DND-41 (cell line): ENCODE results near the gene JARID2.

Experiments
- ATAC-seq: fragments of 200-7000 bp; cut with Tn5 transposase; 3 replicates; pipeline ENCODE4 v1.9.1; 2021; ENCODE audit warnings: low read depth; ENCODE audit not compliant: insufficient read depth
- DNase-seq: peaks from one replicate; pipeline ENCODE4 v3.0.0-alpha.2; 2020
- H2AFZ ChIP-seq: 2 replicates; pipeline ENCODE4 v1.6.0; 2012; ENCODE audit warnings: low read depth, low read length
- H3K27ac ChIP-seq: 2 replicates; pipeline ENCODE4 v1.5.1; 2012; ENCODE audit warnings: low read length, inconsistent platforms
- H3K27me3 ChIP-seq: fragments of 200-600 bp; sonication (generic); 2 replicates; pipeline ENCODE4 v1.6.0; 2012; ENCODE audit warnings: low read length, mild to moderate bottlenecking, inconsistent platforms; ENCODE audit not compliant: insufficient read depth, poor library complexity
- H3K36me3 ChIP-seq: 2 replicates; pipeline ENCODE4 v1.5.1; 2012; ENCODE audit warnings: low read length, inconsistent platforms; ENCODE audit not compliant: insufficient read depth
- H3K4me1 ChIP-seq: 2 replicates; pipeline ENCODE4 v1.5.1; 2012; ENCODE audit warnings: mild to moderate bottlenecking, low read length; ENCODE audit not compliant: insufficient read depth
- H3K4me2 ChIP-seq: 2 replicates; pipeline ENCODE4 v1.6.0; 2012; ENCODE audit warnings: mild to moderate bottlenecking, moderate library complexity, low read length, inconsistent platforms; ENCODE audit not compliant: insufficient read depth
- H3K4me3 ChIP-seq, 2 experiments: fragments of 200-600 bp in 1 of 2; shearing (Covaris generic) in 1 of 2; 2 replicates each; pipeline ENCODE4 v1.5.1; 2012 to 2016; ENCODE audit warnings: inconsistent platforms in 2 of 2, low read length in 2 of 2, mild to moderate bottlenecking in 2 of 2, low read depth in 1 of 2, moderate library complexity in 1 of 2
- H3K79me2 ChIP-seq: 2 replicates; pipeline ENCODE4 v1.6.0; 2012; ENCODE audit warnings: low read length, inconsistent platforms; ENCODE audit not compliant: insufficient read depth
- H3K9ac ChIP-seq: 2 replicates; pipeline ENCODE4 v1.6.0; 2012; ENCODE audit warnings: low read depth, mild to moderate bottlenecking, inconsistent platforms, low read length, moderate library complexity
- H3K9me3 ChIP-seq: 2 replicates; pipeline ENCODE4 v1.5.1; 2012; ENCODE audit warnings: low read length, moderate library complexity, mild to moderate bottlenecking, inconsistent platforms; ENCODE audit not compliant: insufficient read depth, severe bottlenecking
- H4K20me1 ChIP-seq: 2 replicates; pipeline ENCODE4 v1.6.0; 2012; ENCODE audit warnings: low read length; ENCODE audit not compliant: insufficient read depth
- EZH2 ChIP-seq: IDR thresholded peaks from 3 replicates; pipeline ENCODE4 v1.6.1; 2012; ENCODE audit warnings: borderline replicate concordance, low read depth, mild to moderate bottlenecking, moderate library complexity, low read length, inconsistent platforms; ENCODE audit not compliant: severe bottlenecking
- TF ChIP-seq, protein P1 (sequence below): IDR thresholded peaks from 2 replicates; pipeline ENCODE4 v1.5.1; 2012; ENCODE audit warnings: borderline replicate concordance, low read length, moderate library complexity, mild to moderate bottlenecking; ENCODE audit not compliant: poor library complexity, severe bottlenecking; ENCODE audit errors: extremely low read depth

JARID2 gene

DNA sequence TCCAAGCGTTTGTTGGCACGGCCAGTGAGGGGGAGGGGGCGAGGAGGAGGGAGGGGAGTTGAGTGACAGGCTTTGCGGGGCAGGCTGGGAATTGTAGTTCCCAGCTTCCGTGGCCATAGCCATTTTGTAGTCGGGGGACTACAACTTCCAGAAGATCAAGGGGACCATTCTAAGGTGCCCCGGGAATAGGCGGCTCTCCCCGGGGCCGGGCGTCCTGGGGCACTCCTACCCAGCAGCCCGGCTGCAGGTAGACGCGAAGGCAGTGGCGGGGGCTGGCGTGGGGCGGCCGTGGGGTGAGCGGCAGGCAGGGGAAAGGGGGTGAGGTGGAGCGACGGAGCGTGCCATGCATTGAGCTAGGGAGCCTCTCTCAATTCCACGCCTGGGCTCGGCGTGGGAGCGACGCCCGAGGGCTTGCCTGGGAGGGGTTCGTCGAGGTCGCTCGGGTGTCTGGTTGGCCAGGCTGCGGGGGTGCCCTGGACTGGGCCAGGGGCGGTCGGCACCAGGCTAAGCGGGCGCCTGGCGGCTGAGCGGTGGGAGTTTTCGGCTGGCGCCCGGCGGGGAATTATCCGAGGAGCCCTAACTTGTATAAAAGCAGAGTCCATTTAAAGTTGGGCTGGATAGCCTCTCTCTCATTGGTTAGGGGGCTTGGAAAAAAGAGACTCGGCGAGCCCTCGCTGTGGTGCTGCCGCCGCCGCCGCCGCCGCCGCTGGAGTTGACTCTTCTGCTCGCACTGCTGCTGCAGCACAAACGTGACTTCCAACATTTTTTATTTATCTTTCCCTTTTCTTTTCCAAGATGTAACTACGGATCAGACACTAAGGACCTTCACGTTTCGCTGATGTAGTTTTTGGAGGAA, at the start of gene JARID2:
TSS of gene JARID2 (plus strand) at position 709 of the 856 bp plus-strand sequence. CDS start 471 bp downstream, outside the sequence.
- Histone ChIP-seq H3K9me3 (no peaks in the 10 kb centered on the region), H4K20me1 (peaks cover 4% of the 10 kb centered on the region; the same call in 1 of the 2 replicates), H3K4me2 (peak within 1 kb of the TSS; percentile 68), H3K9ac (peak within 1 kb of the TSS; percentile 82), H3K36me3 (no peaks in the 10 kb centered on the region), H3K27me3 (no peaks in the 10 kb centered on the region), H3K4me3 (peak within 1 kb of the TSS; percentile 72 to 74), H3K4me1 (peaks cover 27% of the 10 kb centered on the region), H3K79me2 (peaks cover 40% of the 10 kb centered on the region), H3K27ac (peak within 1 kb of the TSS; percentile 91), H2AFZ (peak within 1 kb of the TSS; percentile 74)
- TF ChIP-seq EZH2, result peak; percentile 63
- TF ChIP-seq, protein P1, sequence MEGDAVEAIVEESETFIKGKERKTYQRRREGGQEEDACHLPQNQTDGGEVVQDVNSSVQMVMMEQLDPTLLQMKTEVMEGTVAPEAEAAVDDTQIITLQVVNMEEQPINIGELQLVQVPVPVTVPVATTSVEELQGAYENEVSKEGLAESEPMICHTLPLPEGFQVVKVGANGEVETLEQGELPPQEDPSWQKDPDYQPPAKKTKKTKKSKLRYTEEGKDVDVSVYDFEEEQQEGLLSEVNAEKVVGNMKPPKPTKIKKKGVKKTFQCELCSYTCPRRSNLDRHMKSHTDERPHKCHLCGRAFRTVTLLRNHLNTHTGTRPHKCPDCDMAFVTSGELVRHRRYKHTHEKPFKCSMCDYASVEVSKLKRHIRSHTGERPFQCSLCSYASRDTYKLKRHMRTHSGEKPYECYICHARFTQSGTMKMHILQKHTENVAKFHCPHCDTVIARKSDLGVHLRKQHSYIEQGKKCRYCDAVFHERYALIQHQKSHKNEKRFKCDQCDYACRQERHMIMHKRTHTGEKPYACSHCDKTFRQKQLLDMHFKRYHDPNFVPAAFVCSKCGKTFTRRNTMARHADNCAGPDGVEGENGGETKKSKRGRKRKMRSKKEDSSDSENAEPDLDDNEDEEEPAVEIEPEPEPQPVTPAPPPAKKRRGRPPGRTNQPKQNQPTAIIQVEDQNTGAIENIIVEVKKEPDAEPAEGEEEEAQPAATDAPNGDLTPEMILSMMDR, result no peak
- peak; percentile 95 for DNase-seq
- ATAC-seq, result peak; percentile 64

DNA sequence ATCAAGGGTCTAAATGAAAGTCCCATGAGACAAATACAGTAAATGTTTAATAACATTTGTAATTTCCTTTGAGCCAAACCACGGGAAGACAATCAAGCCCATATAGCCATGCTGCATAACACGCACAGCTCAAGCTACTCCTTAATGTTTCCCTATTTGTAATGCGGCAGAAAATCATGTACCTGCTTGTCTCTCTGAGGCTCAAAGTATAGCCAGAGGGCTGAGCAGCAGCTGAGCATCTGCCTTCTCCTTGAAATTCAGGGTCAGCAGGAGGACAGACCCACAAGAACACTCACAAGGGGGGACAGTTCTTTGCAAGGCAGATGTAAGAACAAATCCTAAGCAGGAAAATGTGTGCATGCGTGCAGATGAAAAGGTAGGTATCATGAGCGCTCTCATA, 45.8 kb upstream of the JARID2 start:
- TF ChIP-seq EZH2, result no peak
- TF ChIP-seq, protein P1, result no peak
- no peak for DNase-seq
- Histone ChIP-seq H3K4me1 (no peaks in the 10 kb centered on the region), H3K4me2 (no peak overlapping the region), H3K4me3 (no peak overlapping the region), H4K20me1 (no peaks in the 10 kb centered on the region), H3K79me2 (no peaks in the 10 kb centered on the region), H3K9ac (no peak overlapping the region), H2AFZ (no peak overlapping the region), H3K27ac (no peak overlapping the region), H3K9me3 (no peaks in the 10 kb centered on the region), H3K36me3 (no peaks in the 10 kb centered on the region), H3K27me3 (no peaks in the 10 kb centered on the region)
- no peak for ATAC-seq

- no peak for DNase-seq
- H3K27ac ChIP-seq, result no peak overlapping the region
- H3K79me2 ChIP-seq, result no peaks in the 10 kb centered on the region
- ATAC-seq, result no peak
- TF ChIP-seq EZH2, result no peak
- TF ChIP-seq, protein P1, result no peak
- no peak overlapping the region for H3K4me2 ChIP-seq
- no peak overlapping the region for H3K9ac ChIP-seq
- no peak overlapping the region for H2AFZ ChIP-seq
- H3K9me3 ChIP-seq, result no peaks in the 10 kb centered on the region
- no peaks in the 10 kb centered on the region for H3K4me1 ChIP-seq
- H3K36me3 ChIP-seq, result no peaks in the 10 kb centered on the region
- no peaks in the 10 kb centered on the region for H3K27me3 ChIP-seq
- no peaks in the 10 kb centered on the region for H4K20me1 ChIP-seq
- H3K4me3 ChIP-seq, result no peak overlapping the region
These were observed 40.5 kb upstream of the JARID2 start for GRCh38 chr6:15205321-15205720.
